Measurements from ENCODE around the gene FRMD8.

DNA sequence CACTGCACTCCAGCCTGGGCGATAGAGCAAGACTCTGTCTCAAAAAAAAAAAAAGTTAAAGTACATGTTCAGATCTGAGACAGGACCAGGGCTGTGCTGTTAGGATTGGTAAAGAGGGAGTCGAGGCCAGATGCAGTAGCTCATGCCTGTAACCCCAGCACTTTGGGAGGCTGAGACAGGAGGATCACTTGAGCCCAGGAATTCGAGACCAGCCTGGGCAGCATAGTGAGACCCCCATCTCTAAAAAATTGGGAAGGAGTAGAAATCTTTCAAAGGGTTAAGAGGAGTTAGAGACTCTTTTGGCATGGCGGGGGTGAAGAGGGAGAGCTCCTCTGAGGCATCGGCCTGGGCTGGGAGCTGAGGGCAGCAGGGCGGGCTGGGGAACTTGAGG, 15.8 kb upstream of the FRMD8 start:
- TF ChIP-seq, protein P1, sequence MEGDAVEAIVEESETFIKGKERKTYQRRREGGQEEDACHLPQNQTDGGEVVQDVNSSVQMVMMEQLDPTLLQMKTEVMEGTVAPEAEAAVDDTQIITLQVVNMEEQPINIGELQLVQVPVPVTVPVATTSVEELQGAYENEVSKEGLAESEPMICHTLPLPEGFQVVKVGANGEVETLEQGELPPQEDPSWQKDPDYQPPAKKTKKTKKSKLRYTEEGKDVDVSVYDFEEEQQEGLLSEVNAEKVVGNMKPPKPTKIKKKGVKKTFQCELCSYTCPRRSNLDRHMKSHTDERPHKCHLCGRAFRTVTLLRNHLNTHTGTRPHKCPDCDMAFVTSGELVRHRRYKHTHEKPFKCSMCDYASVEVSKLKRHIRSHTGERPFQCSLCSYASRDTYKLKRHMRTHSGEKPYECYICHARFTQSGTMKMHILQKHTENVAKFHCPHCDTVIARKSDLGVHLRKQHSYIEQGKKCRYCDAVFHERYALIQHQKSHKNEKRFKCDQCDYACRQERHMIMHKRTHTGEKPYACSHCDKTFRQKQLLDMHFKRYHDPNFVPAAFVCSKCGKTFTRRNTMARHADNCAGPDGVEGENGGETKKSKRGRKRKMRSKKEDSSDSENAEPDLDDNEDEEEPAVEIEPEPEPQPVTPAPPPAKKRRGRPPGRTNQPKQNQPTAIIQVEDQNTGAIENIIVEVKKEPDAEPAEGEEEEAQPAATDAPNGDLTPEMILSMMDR (IDR thresholded peaks at IDR 0.05), result no peak
- no peak for TF ChIP-seq POLR2A (IDR thresholded peaks at IDR 0.05)
- TF ChIP-seq EP300 (IDR thresholded peaks at IDR 0.05), result no peak
